ENCODE measurements around the gene FAH.

- TF ChIP-seq CTCF (conservative IDR thresholded peaks at IDR 0.05; ENCODE audit: low read length), result no peak
- TF ChIP-seq EZH2phosphoT487 (IDR thresholded peaks at IDR 0.05; ENCODE audit: borderline replicate concordance), result no peak
Observed at GRCh38 chr15:80162059-80162554, 9.3 kb downstream of the FAH start.
